Loucy (cell line): ENCODE data around the gene PDE3B.
"Not testable (repeated sequence)": the region's sequence is repeated elsewhere in the genome, so short reads cannot be mapped to it uniquely, and the experiment has no call there.

Experiments used
- H2AFZ ChIP-seq: fragments of 200-600 bp; sonication (generic); 2 replicates; pipeline ENCODE4 v1.6.0; 2016; ENCODE audit warnings: antibody characterized with exemption, mild to moderate bottlenecking, low read length, moderate library complexity
- H3F3A ChIP-seq: fragments of 200-600 bp; 2 replicates; pipeline ENCODE4 v1.6.0; 2016; ENCODE audit warnings: antibody characterized with exemption, low read depth, mild to moderate bottlenecking
- H3K27me3 ChIP-seq: fragments of 200-600 bp; sonication (generic); 2 replicates; pipeline ENCODE4 v1.6.1; 2014; ENCODE audit warnings: low read length, mild to moderate bottlenecking; ENCODE audit not compliant: insufficient read depth, poor library complexity, severe bottlenecking
- H3K36me3 ChIP-seq: fragments of 200-600 bp; sonication (generic); 2 replicates; pipeline ENCODE4 v1.6.1; 2016; ENCODE audit warnings: low read length; ENCODE audit not compliant: insufficient read depth
- H3K4me1 ChIP-seq: fragments of 200-600 bp; sonication (generic); 2 replicates; pipeline ENCODE4 v1.5.1; 2014; ENCODE audit warnings: low read length, mild to moderate bottlenecking; ENCODE audit not compliant: insufficient read depth, poor library complexity, severe bottlenecking
- H3K4me2 ChIP-seq: fragments of 200-600 bp; sonication (generic); 2 replicates; pipeline ENCODE4 v1.6.0; 2014; ENCODE audit warnings: antibody characterized with exemption, low read length, low read depth, mild to moderate bottlenecking; ENCODE audit not compliant: poor library complexity, severe bottlenecking
- H3K4me3 ChIP-seq: fragments of 200-600 bp; sonication (generic); 2 replicates; pipeline ENCODE4 v1.5.1; 2014; ENCODE audit warnings: low read length, mild to moderate bottlenecking, mixed read lengths; ENCODE audit not compliant: poor library complexity, severe bottlenecking
- H3K79me2 ChIP-seq: fragments of 200-600 bp; sonication (generic); 2 replicates; pipeline ENCODE4 v1.6.1; 2014; ENCODE audit warnings: low read length; ENCODE audit not compliant: insufficient read depth
- H3K9ac ChIP-seq: fragments of 200-600 bp; sonication (generic); 2 replicates; pipeline ENCODE4 v1.6.0; 2014; ENCODE audit warnings: mild to moderate bottlenecking, low read depth, low read length, moderate library complexity; ENCODE audit not compliant: poor library complexity, severe bottlenecking
- H3K9me2 ChIP-seq: fragments of 200-600 bp; sonication (generic); replicated peaks from 2 replicates; pipeline ENCODE4 v1.6.1; 2016; ENCODE audit warnings: low read depth, low read length, mixed read lengths
- H3K9me3 ChIP-seq: fragments of 200-600 bp; sonication (generic); 2 replicates; pipeline ENCODE4 v1.6.1; 2014; ENCODE audit warnings: mild to moderate bottlenecking, antibody characterized with exemption, low read length, low read depth; ENCODE audit not compliant: insufficient read depth
- H4K20me1 ChIP-seq: fragments of 200-600 bp; sonication (generic); 2 replicates; pipeline ENCODE4 v1.6.0; 2014; ENCODE audit warnings: antibody characterized with exemption, low read length, mild to moderate bottlenecking; ENCODE audit not compliant: insufficient read depth, poor library complexity, severe bottlenecking
- CTCF ChIP-seq: fragments of 200-600 bp; sonication (generic); conservative IDR thresholded peaks from 2 replicates; pipeline ENCODE4 v1.5.1; 2014; ENCODE audit warnings: mild to moderate bottlenecking, antibody characterized with exemption, low read length
- EZH2phosphoT487 ChIP-seq: fragments of 200-600 bp; IDR thresholded peaks from 2 replicates; pipeline ENCODE4 v1.6.1; 2018; ENCODE audit warnings: antibody characterized with exemption, mild to moderate bottlenecking, moderate library complexity, borderline replicate concordance

Gene PDE3B

GRCh38 chr11:14789879-14790484 lies 146.4 kb downstream of the PDE3B start:
- H4K20me1 ChIP-seq, result no peaks in the 10 kb centered on the region
- H3K27me3 ChIP-seq, result no peaks in the 10 kb centered on the region
- H3K4me3 ChIP-seq, result no peak overlapping the region
- no peaks in the 10 kb centered on the region for H3F3A ChIP-seq
- H3K9ac ChIP-seq, result no peak overlapping the region
- TF ChIP-seq EZH2phosphoT487 (no peak), CTCF (peak; percentile 73)
- H3K4me2 ChIP-seq, result no peak overlapping the region
- no peaks in the 10 kb centered on the region; the same call in 1 of the 2 replicates for H3K36me3 ChIP-seq
- no peaks in the 10 kb centered on the region for H3K9me2 ChIP-seq
- H3K79me2 ChIP-seq, result no peaks in the 10 kb centered on the region
- H3K4me1 ChIP-seq, result peaks cover 9% of the 10 kb centered on the region
- no peaks in the 10 kb centered on the region for H3K9me3 ChIP-seq
- no peak overlapping the region for H2AFZ ChIP-seq

- Histone ChIP-seq H3K4me3 (no peak overlapping the region), H3K4me2 (no peak overlapping the region), H3K9ac (no peak overlapping the region), H2AFZ (no peak overlapping the region), H3F3A (no peaks in the 10 kb centered on the region), H3K36me3 (peaks cover 8% of the 10 kb centered on the region; the same call in 1 of the 2 replicates), H3K4me1 (no peaks in the 10 kb centered on the region), H3K27me3 (no peaks in the 10 kb centered on the region), H3K79me2 (peaks cover 4% of the 10 kb centered on the region; the same call in 1 of the 2 replicates), H3K9me2 (no peaks in the 10 kb centered on the region), H4K20me1 (no peaks in the 10 kb centered on the region), H3K9me3 (no peaks in the 10 kb centered on the region)
- TF ChIP-seq CTCF (no peak), EZH2phosphoT487 (no peak)
These were observed 149.9 kb downstream of the PDE3B start for GRCh38 chr11:14793546-14793945.

- not testable (repeated sequence) for H3K9me3 ChIP-seq, H3K27me3 ChIP-seq, H2AFZ ChIP-seq, H3K4me3 ChIP-seq, H3F3A ChIP-seq, H4K20me1 ChIP-seq, H3K4me1 ChIP-seq, H3K4me2 ChIP-seq, H3K79me2 ChIP-seq, H3K36me3 ChIP-seq, H3K9me2 ChIP-seq, H3K9ac ChIP-seq
These were observed 152.4 kb downstream of the PDE3B start for GRCh38 chr11:14796028-14796427.

GRCh38 chr11:14803846-14804245 lies 160.2 kb downstream of the PDE3B start:
- Histone ChIP-seq H3K27me3 (no peaks in the 10 kb centered on the region), H3F3A (peaks cover 3% of the 10 kb centered on the region; the same call in 1 of the 2 replicates), H3K9me2 (no peaks in the 10 kb centered on the region), H2AFZ (no peak overlapping the region), H3K4me3 (no peak overlapping the region), H4K20me1 (no peaks in the 10 kb centered on the region), H3K9ac (no peak overlapping the region), H3K36me3 (peaks cover 41% of the 10 kb centered on the region), H3K79me2 (no peaks in the 10 kb centered on the region), H3K4me2 (no peak overlapping the region), H3K9me3 (no peaks in the 10 kb centered on the region), H3K4me1 (no peaks in the 10 kb centered on the region)
- TF ChIP-seq EZH2phosphoT487, result no peak
- no peak for TF ChIP-seq CTCF
